Hepatocyte (in vitro differentiated cells): ENCODE results near the gene BMP4.

Experiments
- CTCF ChIP-seq: fragments of 200-600 bp; sonication (generic); IDR thresholded peaks from 2 replicates; pipeline ENCODE4 v1.5.1; 2016; ENCODE audit warnings: antibody characterized with exemption, mild to moderate bottlenecking; ENCODE audit not compliant: poor library complexity
- EZH2 ChIP-seq: fragments of 200-600 bp; sonication (generic); IDR thresholded peaks from 2 replicates; pipeline ENCODE4 v1.6.1; 2016; ENCODE audit warnings: antibody characterized with exemption, mild to moderate bottlenecking, borderline replicate concordance
- EZH2phosphoT487 ChIP-seq: fragments of 200-600 bp; sonication (generic); IDR thresholded peaks from one replicate; pipeline ENCODE4 v1.6.1; 2018; ENCODE audit warnings: antibody characterized with exemption, mild to moderate bottlenecking, low read depth, moderate library complexity; ENCODE audit not compliant: unreplicated experiment, severe bottlenecking

- no peak for TF ChIP-seq CTCF
- no peak for TF ChIP-seq EZH2
- TF ChIP-seq EZH2phosphoT487: no peak
Measured at GRCh38 chr14:53967606-53968005, 11.0 kb upstream of the BMP4 start.
